ENCODE data around the gene CPNE9.
A peak's percentile ranks its signal among the peaks of the same experiment; 100 is the strongest.

Gene CPNE9

DNA sequence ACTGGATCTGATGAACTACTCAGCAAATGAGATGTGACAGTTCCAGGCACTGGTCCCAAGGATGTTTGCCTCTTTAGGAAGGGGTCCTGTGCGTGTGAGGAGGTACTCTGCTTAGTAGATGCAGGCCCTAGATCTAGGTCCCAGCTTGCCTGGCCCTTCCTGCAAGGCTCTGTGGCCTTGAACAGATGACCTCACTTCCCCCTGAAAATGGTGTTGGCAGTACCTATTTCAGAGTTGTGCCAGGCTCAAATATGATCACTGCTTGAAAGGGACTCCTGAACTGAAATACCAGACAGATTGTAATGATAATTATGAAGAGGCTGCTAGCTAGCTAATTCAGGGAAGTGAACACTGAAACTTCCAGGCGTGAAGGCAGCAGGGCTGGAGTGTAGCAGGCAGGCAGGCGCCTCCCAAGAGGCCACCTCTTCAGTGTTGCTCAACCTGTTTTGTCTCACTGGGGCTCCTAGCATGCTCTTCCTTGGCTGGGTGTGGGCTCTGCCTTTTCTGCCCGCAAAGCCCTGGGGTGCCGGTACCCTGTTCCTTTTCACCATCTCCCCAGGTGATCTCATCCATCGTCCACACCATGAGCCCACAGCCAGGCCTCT is 24.1 kb upstream of the CPNE9 start:
- H3K4me3 ChIP-seq (ENCODE audit: low read length): no peak overlapping the region
- TF ChIP-seq, protein P1, sequence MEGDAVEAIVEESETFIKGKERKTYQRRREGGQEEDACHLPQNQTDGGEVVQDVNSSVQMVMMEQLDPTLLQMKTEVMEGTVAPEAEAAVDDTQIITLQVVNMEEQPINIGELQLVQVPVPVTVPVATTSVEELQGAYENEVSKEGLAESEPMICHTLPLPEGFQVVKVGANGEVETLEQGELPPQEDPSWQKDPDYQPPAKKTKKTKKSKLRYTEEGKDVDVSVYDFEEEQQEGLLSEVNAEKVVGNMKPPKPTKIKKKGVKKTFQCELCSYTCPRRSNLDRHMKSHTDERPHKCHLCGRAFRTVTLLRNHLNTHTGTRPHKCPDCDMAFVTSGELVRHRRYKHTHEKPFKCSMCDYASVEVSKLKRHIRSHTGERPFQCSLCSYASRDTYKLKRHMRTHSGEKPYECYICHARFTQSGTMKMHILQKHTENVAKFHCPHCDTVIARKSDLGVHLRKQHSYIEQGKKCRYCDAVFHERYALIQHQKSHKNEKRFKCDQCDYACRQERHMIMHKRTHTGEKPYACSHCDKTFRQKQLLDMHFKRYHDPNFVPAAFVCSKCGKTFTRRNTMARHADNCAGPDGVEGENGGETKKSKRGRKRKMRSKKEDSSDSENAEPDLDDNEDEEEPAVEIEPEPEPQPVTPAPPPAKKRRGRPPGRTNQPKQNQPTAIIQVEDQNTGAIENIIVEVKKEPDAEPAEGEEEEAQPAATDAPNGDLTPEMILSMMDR (IDR thresholded peaks at IDR 0.05; ENCODE audit: insufficient read depth, low read depth, low read length, missing control alignments): no peak
- peak; percentile 29 for DNase-seq (ENCODE audit: low read depth)

DNA sequence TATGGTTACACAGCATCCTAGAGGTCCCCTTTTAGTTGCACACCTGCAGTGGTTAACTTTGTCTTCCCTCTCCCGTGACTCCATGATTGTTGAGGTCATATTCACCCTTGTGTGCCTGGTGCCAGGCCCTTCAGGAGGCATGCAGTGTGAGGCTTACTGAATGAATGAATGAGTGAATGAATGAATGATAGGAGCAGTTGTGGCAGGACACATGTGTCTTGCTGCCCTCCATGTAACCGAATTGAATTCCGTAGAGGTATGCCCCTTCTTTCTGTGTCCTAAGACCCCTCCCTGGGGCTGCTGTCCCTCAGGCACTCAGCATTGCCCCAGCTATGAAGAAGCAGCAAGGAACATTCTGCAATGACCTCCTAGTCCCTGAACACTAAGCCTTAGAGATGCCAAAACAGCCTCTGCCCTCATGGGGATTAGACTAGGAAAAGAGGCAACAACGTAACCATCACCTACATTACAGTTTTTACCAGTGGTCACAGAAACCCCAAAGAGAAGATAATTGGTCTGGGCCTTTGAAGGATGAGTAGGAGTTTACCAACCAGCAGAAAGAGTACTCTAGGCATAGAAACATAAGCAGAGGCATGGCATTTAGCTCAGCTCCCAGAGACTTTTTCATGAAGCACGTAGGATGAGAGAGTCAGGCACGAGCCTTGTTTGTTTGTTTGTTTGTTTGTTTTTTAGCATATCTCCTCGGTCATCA is 22.5 kb upstream of the CPNE9 start:
- H3K4me3 ChIP-seq (ENCODE audit: low read length): no peak overlapping the region
- TF ChIP-seq, protein P1 (IDR thresholded peaks at IDR 0.05; ENCODE audit: insufficient read depth, low read depth, low read length, missing control alignments): no peak
- DNase-seq (ENCODE audit: low read depth): no peak

DNA sequence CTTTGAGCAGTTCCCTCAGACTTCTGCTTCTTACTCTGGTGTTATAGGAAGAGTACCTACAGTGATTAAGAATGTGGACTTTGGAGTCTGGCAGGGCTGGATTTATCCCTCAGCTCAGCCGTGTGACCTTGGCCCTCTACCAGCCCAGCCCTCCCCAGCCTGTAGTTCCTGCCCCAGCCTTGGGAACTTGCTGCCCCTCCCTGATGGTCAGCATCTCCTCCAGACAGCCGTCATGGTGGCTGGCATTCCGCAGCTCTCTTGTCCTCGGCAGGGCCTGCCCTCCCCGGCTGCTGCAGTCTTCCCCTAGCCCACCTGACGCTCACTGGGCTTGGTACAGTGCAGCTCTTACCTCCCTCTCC is 21.9 kb upstream of the CPNE9 start:
- TF ChIP-seq, protein P1 (IDR thresholded peaks at IDR 0.05; ENCODE audit: insufficient read depth, low read depth, low read length, missing control alignments): no peak
- DNase-seq (ENCODE audit: low read depth): no peak
- no peak overlapping the region for H3K4me3 ChIP-seq (ENCODE audit: low read length)

DNA sequence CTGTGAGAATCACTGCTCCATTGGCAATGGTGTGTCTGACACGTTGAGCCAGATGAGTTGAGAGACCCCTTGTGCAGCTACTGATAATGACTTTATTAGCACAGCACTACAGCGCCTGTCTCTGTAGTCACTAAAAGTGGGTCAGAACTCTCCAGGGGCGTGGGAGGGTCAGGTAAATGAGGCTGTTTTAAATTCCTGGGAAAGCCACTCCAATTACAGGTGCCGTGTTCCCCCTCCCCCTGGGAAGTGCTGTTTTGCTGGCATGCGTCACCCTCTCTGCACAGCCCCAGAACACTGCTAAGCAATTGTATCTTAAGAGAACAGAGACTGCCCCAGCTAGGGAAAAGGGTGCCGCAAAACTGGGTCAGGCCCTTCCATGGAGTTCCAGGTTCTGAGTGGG is 21.5 kb upstream of the CPNE9 start:
- no peak overlapping the region for H3K4me3 ChIP-seq (ENCODE audit: low read length)
- TF ChIP-seq, protein P1 (IDR thresholded peaks at IDR 0.05; ENCODE audit: insufficient read depth, low read depth, low read length, missing control alignments): no peak
- DNase-seq (ENCODE audit: low read depth): no peak

DNA sequence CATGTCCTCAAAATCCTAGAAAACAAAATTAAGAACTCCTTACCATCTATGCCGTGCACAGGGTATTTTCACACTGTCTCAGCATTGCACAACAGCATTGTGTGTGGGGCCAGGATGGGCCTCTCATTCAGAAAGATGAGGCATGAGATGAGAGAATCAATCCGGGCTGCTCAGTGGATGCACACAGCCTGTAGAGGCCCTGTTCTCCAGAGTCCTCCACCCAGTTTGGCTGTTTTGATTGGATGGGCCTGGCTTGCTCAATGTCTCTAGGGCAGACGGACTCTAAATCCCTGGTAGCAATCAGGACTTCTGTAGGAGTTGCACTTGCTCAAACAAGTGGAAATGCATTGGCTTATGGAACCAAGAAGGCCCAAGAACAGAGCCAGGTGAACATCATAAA is 20.2 kb upstream of the CPNE9 start:
- TF ChIP-seq, protein P1 (IDR thresholded peaks at IDR 0.05; ENCODE audit: insufficient read depth, low read depth, low read length, missing control alignments): no peak
- DNase-seq (ENCODE audit: low read depth): no peak

DNA sequence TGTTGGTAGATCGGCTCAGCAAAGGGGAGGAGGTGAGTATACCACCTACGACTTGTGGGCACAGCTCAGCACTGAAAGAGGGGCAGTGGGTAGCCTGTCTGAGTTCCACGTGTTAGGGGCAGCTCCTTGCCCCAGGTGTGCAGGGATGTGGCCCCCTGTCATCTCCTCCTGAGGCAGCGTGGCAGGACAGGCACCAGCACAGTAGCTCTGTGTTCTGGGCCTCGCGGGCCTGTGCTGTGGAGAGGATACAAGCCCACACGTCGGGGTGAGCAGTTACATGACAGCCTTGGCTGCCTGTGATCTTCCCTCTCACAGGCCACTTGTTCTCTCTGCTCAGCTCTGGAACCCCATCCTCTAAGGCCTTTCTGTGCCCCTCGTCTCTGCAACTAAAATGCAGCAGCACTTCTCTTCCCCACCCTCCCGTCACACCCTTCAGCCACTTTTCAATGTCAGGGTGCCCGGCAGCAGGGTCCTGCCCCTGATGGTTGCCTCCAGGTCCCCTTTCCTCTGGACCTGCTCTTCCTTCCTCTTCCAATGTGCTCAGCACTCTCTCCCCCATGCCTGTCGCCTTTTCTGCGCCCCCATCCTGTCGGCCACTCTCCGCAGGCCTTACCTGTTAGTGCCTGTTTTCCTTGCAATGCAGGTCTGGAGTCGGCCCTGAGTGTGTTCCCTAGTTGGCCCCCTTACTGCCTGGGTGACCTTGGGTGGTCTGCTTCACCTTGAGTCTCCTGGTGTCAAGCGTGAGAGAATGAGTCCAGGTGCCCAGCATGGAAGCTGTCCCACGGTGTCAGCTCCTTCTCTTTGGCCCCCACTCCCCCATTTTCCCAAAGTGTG is 18.2 kb upstream of the CPNE9 start:
- TF ChIP-seq, protein P1 (IDR thresholded peaks at IDR 0.05; ENCODE audit: insufficient read depth, low read depth, low read length, missing control alignments): no peak
- no peak for DNase-seq (ENCODE audit: low read depth)
- no peak overlapping the region for H3K4me3 ChIP-seq (ENCODE audit: low read length)

More for the DNA sequence above, 20.2 kb upstream of the CPNE9 start:
- H3K4me3 ChIP-seq (ENCODE audit: low read length): no peak overlapping the region

All from epithelial cell of esophagus (primary cell).